NCI-H2196 (cell line): ENCODE measurements around the gene UBE2L6.
"Not testable (repeated sequence)": the region's sequence is repeated elsewhere in the genome, so short reads cannot be mapped to it uniquely, and the experiment has no call there.

Experiments used
- DNase-seq: peaks from one replicate; lab custom pipeline; 2025; ENCODE audit not compliant: unreplicated experiment; lab: John Stamatoyannopoulos, UW

UBE2L6 gene

GRCh38 chr11:57566905-57567514, 462 bp downstream of the UBE2L6 start:
- DNase-seq: no peak

- DNase-seq: peak; percentile 72
Measured at GRCh38 chr11:57566005-57566904, 1.2 kb downstream of the UBE2L6 start.

- no peak for DNase-seq
Measured at GRCh38 chr11:57562596-57562995, 4.9 kb downstream of the UBE2L6 start.

GRCh38 chr11:57560146-57560545, 7.3 kb downstream of the UBE2L6 start:
- DNase-seq: peak; percentile 26

- DNase-seq: no peak
Measured at GRCh38 chr11:57556041-57556440, 11.4 kb downstream of the UBE2L6 start.

GRCh38 chr11:57555393-57555792, 12.1 kb downstream of the UBE2L6 start:
- DNase-seq: no peak

GRCh38 chr11:57552479-57552878, 15.0 kb downstream of the UBE2L6 start:
- no peak for DNase-seq

GRCh38 chr11:57551941-57552340, 15.5 kb downstream of the UBE2L6 start:
- DNase-seq: no peak

GRCh38 chr11:57549983-57550382, 17.5 kb downstream of the UBE2L6 start:
- no peak for DNase-seq

- DNase-seq: no peak
Measured at GRCh38 chr11:57547854-57548377, 19.6 kb downstream of the UBE2L6 start.

- peak; percentile 14 for DNase-seq
Measured at GRCh38 chr11:57546869-57547475, 20.5 kb downstream of the UBE2L6 start.

GRCh38 chr11:57546451-57546850, 21.0 kb downstream of the UBE2L6 start:
- no peak for DNase-seq

- DNase-seq: no peak
Measured at GRCh38 chr11:57545883-57546282, 21.6 kb downstream of the UBE2L6 start.

GRCh38 chr11:57544566-57544965, 22.9 kb downstream of the UBE2L6 start:
- DNase-seq: no peak

- DNase-seq: no peak
Measured at GRCh38 chr11:57543593-57543992, 23.9 kb downstream of the UBE2L6 start.

- no peak for DNase-seq
Measured at GRCh38 chr11:57542582-57542981, 24.9 kb downstream of the UBE2L6 start.

GRCh38 chr11:57541169-57541568, 26.3 kb downstream of the UBE2L6 start:
- no peak for DNase-seq

GRCh38 chr11:57539342-57539741, 28.1 kb downstream of the UBE2L6 start:
- no peak for DNase-seq

- no peak for DNase-seq
Measured at GRCh38 chr11:57536947-57537619, 30.4 kb downstream of the UBE2L6 start, which contains the start of gene SMTNL1. Gene SMTNL1 (plus strand): TSS chr11:57537595. CDS start chr11:57542643, 5,048 bp downstream.

- not testable (repeated sequence) for DNase-seq
Measured at GRCh38 chr11:57534449-57534848, 33.0 kb downstream of the UBE2L6 start.
